Measurements from ENCODE around the gene PSMD12.
"Not testable (repeated sequence)": the region's sequence is repeated elsewhere in the genome, so short reads cannot be mapped to it uniquely, and the experiment has no call there.

- TF ChIP-seq GABPB2 (CRISPR knock-in tag; conservative IDR thresholded peaks at IDR 0.05); POLR2A (conservative IDR thresholded peaks at IDR 0.05); HOXB6 (CRISPR knock-in tag; IDR thresholded peaks at IDR 0.05; ENCODE audit: borderline replicate concordance); YY1 (IDR thresholded peaks at IDR 0.05; ENCODE audit: borderline replicate concordance in 1 of 3, control insufficient read depth in 1 of 3, extremely low read depth in 1 of 3, insufficient read depth in 3 of 3, insufficient read length in 1 of 3, insufficient replicate concordance in 2 of 3, low read depth in 1 of 3, low read length in 2 of 3); EGR1 (conservative IDR thresholded peaks at IDR 0.05): not testable (repeated sequence)
Measured at GRCh38 chr17:67338353-67338752, 28.0 kb downstream of the PSMD12 start.

All from K562 (cell line).